WTC11 (cell line): ENCODE measurements around the gene BCAR3.

Experiments used
- ATF3 ChIP-seq: sonication (generic); formaldehyde crosslinking; conservative IDR thresholded peaks from 2 replicates; pipeline ENCODE4 v1.8.1; 2022; ENCODE audit warnings: mild to moderate bottlenecking, missing genetic modification reagents
- CTCF ChIP-seq: fragments of 200-600 bp; IDR thresholded peaks from 2 replicates; pipeline ENCODE4 v1.8.0; 2022; ENCODE audit warnings: antibody characterized with exemption
- JUN ChIP-seq: sonication (generic); formaldehyde crosslinking; IDR thresholded peaks from 2 replicates; pipeline ENCODE4 v1.8.0; 2023; ENCODE audit warnings: mild to moderate bottlenecking, missing genetic modification reagents
- MAX ChIP-seq: sonication (generic); formaldehyde crosslinking; IDR thresholded peaks from 2 replicates; pipeline ENCODE4 v1.8.0; 2022; ENCODE audit warnings: mild to moderate bottlenecking, missing genetic modification reagents

GRCh38 chr1:93675931-93676330, 5.7 kb downstream of the BCAR3 start:
- TF ChIP-seq ATF3 (CRISPR knock-in tag) = no peak
- TF ChIP-seq CTCF = no peak
- no peak for TF ChIP-seq JUN (CRISPR knock-in tag)
- no peak for TF ChIP-seq MAX (CRISPR knock-in tag)
